Stomach (tissue), 4 donors: ENCODE data around the gene KRTAP4-5.

Experiments used
- POLR2A ChIP-seq, 4 donors: fragments of 450-650 bp; IDR thresholded peaks; one replicate each; pipeline ENCODE4 v1.6.1; 2016; ENCODE audit warnings: antibody characterized with exemption in 4 of 4, control low read depth in 2 of 4, mild to moderate bottlenecking in 1 of 4, moderate library complexity in 1 of 4
- TF ChIP-seq, protein P1 (sequence below), 7 experiments: fragments of 450-650 bp in 4 of 7; fragments of 200-600 bp in 3 of 7; sonication (generic) in 3 of 7; IDR thresholded peaks; one replicate each; pipeline ENCODE4 v1.5.1; 2016 to 2019; ENCODE audit warnings: antibody characterized with exemption in 7 of 7, control low read depth in 2 of 7, mild to moderate bottlenecking in 1 of 7

DNA sequence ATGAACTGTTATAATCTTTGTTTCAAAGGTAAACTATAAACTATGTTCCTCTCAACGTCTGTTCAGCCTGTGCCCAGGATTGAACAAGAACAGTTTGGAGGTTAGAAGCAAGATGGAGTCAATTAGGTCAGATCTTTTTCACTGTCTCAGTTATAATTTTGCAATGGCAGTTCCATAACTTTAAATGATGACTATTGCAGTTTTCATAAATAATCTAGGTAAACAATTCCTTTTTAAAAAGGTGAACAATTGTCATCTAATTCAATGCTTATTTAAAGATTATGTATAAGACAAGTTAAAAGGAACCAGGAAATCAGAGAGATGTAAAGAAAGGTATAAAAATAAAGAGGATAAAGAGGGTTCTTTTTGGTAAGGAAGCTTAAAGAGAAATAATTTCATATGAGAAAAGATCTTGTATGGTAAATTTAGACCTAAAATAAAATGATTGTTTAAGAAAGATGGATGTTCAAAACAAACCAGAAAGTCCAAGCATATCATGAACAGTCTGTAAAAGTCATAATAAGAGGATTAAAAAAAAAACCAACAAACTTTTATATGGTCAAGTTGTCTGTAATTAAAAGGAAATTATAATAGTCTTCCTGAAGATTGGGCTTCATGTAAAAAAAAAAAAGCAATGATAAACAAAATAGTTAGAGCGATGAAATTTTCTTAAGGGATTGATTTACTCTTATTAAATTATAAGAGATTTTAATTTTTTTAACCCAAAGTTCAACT is 38.3 kb downstream of the KRTAP4-5 start:
- no peak for TF ChIP-seq POLR2A (IDR thresholded peaks at IDR 0.05)
- TF ChIP-seq, protein P1, sequence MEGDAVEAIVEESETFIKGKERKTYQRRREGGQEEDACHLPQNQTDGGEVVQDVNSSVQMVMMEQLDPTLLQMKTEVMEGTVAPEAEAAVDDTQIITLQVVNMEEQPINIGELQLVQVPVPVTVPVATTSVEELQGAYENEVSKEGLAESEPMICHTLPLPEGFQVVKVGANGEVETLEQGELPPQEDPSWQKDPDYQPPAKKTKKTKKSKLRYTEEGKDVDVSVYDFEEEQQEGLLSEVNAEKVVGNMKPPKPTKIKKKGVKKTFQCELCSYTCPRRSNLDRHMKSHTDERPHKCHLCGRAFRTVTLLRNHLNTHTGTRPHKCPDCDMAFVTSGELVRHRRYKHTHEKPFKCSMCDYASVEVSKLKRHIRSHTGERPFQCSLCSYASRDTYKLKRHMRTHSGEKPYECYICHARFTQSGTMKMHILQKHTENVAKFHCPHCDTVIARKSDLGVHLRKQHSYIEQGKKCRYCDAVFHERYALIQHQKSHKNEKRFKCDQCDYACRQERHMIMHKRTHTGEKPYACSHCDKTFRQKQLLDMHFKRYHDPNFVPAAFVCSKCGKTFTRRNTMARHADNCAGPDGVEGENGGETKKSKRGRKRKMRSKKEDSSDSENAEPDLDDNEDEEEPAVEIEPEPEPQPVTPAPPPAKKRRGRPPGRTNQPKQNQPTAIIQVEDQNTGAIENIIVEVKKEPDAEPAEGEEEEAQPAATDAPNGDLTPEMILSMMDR (IDR thresholded peaks at IDR 0.05): no peak
